Stimulated activated CD8-positive, alpha-beta memory T cell treated with anti-CD3 and anti-CD28 coated beads, Interleukin-4, amount 100 ng/mL, for 1 hour (primary cell): ENCODE results near the gene LBP.
"Not testable (repeated sequence)": the region's sequence is repeated elsewhere in the genome, so short reads cannot be mapped to it uniquely, and the experiment has no call there.

Experiments
- DNase-seq, 2 donors: peaks; one replicate each; pipeline ENCODE4 v3.0.0-alpha.2; 2020; ENCODE audit warnings: low read depth in 2 of 2, low spot score in 1 of 2

LBP gene

GRCh38 chr20:38320221-38320620 lies 26.1 kb upstream of the LBP start:
- no peak for DNase-seq

DNA sequence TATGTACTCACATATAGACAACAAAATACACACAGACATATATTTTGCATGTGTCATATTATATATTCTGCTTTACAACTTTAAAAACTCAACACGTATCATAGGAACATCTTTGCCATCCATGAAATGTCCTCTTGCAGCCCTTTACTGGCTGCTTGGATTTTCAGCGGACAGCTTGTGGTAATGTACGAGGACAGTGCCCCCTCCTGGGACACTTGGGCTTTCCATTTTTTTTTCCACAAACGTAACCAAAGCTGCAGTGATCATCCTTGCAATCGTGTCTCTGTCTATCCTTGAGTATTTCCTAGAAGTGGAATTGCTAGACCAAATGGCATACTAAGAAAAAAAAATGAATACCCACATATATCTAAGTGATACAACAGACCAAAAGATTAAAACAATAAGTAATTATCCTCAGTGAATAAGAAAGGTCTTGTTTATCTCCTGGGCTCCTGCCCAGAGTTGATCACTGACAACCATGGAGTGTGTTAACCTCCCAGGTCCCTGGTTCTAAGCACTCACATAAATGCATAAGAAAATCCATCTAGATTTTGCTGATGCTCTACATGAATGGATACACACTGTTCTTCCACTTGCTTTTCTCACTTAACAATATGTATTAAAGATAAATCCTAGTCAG lies 24.2 kb upstream of the LBP start:
- no peak for DNase-seq

DNA sequence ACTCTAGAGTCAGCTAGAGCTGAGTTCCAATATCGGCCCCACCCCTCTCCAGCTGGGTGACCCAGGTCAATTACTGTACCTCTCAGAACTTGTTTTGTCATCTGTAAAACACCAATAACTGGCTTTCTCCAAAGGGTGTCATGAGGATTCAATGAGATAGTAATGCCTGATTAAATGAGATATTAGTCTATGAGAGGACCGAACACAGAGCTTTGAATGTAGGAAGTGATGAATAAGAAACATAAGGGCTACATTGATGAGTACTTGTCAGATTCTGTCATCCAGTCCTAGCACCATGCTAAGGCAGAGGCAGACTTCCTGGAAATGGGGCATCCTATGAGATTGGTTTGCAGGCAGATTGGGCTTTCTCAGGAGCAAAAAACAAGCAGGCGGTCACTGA lies 22.1 kb upstream of the LBP start:
- DNase-seq: no peak

DNA sequence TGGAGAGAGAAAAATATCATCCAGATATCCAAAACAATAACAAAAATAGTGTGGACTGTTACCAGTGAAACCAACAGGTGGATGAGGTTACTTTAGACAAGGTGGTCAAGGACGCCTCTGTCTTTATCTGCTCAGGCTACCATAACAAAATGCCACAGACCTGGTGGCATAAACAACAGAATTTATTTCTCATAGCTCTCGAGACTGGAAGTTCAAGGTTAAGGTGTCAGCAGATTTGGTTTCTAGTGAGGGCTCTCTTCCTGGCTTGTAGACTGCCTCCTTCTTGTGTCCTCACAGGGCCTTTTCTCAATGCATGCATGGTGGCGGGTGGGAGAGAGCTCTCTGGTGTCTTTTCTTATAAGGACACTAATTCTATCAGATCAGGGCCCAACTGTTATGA lies 21.1 kb upstream of the LBP start:
- no peak for DNase-seq

DNA sequence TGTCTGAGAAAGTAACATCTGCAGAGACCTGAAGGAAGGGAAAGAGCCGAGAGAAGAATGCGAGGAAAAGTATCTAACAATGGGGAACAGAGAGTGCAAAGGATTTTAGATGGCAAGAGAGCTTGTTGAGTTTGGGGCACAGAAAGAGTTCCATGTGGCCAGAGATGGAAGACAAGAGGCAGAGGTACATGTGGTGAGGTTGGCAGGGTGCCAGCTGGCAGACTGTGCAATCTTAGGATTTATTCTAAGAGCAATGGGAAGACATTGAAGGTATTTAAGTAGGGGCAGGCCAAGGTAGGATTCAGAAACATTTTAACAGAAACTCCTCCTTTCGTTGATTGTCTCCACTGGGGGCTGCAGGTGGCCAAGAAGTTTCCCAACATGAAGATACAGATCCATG lies 20.4 kb upstream of the LBP start:
- DNase-seq: no peak

DNA sequence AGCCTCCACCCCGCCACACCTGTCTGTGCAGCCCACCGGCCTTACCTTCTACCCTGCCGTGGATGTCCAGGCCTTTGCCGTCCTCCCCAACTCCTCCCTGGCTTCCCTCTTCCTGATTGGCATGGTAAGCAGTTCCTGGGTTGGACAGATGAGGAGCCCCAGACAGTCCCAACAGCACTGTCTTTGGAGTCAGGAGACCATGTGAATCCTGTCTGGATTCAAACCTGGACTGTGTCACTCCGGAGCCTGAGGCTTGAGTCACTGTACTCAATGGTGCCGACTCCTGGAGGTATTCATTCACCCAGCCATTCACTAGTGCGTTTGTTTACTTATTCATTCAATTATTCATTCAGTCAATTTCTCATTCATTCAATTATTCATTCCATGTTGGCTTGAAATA lies 20.0 kb upstream of the LBP start:
- no peak for DNase-seq

DNA sequence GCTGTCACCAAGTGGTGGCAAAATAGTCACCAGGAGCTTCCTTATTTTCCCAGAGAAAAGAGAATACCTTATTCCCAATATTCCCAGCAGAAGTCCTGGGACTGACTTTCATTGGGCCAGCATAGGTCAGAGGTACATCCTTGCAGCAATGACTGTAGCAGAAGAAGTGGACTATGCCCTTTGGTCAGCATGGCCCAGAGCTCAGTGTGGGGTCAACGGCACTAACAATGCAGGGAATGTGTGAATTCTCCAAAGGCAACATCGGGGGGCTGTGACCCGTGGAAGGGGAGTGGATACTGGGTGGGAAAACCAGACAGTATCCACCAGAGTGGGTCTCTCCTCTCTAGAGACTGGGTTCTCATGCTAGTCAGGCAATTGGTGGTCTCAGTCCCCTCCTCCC lies 15.6 kb upstream of the LBP start:
- no peak for DNase-seq

DNA sequence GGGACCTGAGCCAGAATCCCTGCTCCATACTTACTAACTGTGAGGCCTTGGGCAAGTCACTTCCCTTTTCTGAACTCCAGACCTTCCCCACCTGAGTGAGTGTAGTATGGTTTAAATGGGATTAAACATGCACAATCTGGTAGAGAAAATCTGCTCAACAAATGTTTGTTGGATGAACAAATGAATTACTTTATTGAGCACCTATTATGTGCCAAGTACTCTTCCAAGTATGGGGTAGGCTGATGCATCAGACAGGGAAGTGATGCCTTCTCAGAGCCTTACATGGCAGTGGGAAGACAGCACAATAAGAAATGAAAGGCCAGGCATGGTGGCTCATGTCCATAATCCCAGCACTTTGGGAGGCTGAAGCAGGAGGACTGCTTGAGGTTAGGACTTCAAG lies 15.0 kb upstream of the LBP start:
- DNase-seq: no peak

GRCh38 chr20:38331814-38332213 lies 14.5 kb upstream of the LBP start:
- no peak for DNase-seq

DNA sequence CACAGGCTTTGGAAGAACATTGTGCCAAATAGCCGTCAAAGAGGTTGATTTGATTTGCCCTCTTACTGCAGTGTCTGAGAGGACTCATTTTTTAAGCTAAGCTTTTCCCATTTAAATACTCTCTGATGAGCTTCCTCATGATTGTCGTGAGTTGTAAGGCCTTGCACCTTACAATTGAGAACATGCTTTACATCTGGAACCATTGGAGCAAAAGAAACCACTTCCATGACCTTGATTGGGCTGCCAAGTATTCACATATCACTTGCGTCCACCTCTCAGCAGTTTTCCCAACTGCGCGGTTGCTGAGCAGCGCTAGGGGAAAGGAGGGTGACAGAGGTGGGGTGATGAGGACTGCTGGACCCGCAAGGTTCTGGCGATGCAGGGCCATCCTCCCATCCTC lies 12.3 kb upstream of the LBP start:
- no peak for DNase-seq

- DNase-seq: no peak
Observed at GRCh38 chr20:38336726-38337125, 9.6 kb upstream of the LBP start.

DNA sequence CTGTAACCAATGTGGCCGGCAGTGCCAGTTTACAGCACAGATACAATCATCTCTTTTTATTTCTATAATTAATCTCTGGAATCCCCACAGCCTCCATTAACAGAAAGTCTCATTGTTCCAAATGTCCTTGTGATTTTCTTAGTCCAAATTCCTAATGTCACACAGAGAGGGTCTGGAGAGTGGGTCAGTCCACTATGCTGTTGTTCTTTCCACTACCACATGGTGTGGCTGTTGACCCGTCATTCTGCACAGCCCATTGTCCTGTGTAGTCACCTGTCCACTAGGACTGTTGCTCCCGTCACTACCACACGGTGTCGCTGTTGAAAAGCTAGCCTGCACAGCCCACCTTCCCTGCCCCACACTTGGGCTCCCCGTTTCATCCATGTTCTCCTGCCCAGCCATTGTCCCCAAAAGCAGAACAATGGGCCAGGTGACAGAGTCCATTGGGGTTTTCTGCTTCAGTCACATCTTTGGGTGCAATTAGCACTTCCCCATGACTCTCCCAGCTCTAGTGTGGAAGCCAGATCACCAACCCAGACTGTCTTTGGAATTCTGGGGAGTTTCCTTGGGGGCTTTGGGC lies 8.6 kb upstream of the LBP start:
- DNase-seq: no peak

DNA sequence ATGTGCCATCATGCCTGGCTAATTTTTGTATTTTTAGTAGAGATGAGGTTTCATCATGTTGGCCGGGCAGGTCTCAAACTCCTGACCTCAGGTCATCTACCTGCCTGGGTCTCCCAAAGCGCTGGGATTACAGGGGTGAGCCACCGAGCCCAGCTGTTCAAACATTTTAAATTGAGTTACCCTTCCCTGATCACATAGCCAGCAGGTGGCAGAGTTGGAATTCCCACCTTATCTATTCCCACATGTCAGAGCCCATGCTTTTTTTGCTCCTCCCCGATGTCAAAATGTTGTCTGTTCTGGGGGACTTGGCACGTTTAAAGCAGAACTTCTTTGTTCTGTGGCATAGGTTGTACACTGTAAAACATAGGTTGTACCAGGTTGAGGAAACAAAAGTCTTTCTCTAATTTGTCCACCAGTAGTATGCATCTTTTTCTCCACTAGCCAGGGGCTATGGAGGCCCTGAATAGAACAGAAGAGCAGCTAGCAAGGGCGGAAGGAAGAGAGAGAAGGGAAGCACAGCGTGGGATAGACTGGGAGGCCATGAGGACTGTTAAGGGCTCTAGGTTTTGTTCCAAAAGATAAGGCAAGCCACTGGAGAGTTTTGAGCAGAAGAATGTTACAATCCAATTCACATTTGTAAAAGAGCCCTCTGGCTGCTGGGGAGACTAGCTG lies 7.3 kb upstream of the LBP start:
- DNase-seq: no peak

DNA sequence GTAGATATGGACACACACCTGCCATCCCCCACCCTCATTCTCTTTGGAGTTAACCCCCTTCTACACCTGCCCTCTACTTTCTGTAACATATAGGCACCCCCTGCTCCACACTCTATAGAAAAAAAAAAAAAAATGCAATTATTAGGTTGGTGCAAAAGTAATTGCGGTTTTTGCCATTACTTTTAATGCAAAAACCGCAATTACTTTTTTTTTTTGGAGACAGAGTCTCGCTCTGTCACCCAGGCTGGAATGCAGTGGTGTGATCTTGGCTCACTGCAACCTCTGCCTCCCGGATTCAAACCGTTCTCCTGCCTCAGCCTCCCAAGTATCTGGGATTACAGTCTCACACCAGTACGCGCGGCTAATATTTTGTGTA lies 6.8 kb upstream of the LBP start:
- DNase-seq: not testable (repeated sequence)

- DNase-seq: no peak
Observed at GRCh38 chr20:38339997-38340396, 6.3 kb upstream of the LBP start.

- no peak for DNase-seq
Observed at GRCh38 chr20:38340693-38341092, 5.6 kb upstream of the LBP start.

DNA sequence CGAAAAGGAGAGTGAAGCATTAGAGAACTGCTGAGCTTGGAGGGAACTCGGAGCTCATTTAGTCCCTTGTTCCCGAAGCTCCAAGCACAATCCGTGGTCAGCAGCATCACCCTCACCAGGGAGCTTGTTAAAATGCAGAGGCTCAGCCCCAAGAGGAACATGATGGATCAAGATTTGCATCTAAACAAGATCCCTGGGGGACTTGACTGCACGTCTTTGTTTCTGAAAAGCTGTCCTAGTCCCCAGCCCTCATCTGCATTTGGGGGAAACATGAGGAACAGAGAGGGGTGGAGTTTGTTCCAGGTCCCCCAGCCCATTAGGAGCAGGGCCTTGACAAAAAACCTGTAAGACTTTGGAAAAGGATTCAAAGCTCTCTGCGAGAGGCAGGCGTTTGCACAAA lies 4.1 kb upstream of the LBP start:
- no peak for DNase-seq

DNA sequence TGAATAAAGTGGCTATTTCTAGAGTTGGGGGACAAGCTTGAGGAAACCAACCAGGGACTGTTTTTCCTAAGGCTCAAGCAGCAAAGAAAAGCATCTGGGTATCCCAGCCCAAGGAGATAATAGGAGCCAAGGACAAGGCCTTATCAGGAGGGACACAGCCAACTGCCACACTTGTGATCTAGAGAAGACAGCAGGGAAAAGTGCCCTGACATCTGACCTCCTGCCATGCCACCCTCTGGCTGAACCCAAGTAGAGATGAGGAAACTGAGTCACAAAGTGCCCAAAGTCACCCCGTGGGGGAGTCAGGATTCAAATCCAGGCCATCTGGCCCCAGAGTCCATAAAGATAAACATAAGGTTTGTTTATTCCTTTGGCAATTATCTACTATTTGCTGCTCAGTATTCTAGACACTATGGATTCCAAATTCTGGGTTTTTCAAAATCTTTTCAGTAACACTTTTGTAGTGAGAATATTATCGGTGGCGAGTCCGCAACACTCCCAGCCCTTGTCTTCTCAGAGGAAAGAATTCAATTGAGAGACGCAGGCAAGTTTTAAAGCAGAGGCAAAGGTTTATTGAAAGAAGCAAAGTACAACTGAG lies 3.5 kb upstream of the LBP start:
- DNase-seq: no peak

DNA sequence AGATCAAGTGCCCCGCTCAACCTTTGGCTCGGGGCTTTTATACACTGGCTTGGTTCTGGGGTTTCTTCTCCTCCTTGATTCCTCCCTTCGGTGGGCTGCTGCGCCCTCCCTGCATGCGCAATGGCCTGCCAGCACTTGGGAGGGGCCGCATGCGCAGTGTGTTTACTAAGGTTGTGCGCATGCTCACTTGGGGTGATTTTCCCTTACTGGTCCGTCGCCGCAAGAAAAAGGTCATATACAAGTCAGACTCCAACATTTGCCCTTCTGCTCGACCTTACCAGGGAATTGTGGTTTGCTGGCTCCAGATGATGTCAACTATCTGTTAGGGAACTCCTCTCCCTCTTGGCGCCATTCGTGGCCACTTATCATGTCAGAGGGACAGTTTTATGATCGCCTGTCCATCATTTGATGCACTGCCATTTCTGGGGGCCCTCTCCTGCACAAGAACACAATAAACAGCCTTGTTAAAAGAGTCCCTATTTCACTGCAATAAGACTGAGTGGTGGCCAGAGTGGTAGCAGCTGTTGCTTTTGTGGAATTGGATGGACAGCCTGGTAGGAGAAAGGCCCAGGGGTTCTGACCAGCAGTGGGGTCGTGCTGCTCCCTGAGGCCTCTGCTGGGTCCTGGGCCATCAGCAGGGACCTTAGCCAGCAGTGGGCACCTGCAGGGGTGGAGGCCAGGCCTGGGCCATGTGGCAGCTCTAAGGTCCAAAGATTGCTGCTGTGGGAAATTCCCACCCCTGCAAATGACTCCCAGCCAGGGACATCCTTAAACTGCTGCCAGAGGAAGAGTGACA lies 2.8 kb upstream of the LBP start:
- no peak for DNase-seq

GRCh38 chr20:38344107-38344701 lies 2.1 kb upstream of the LBP start:
- no peak for DNase-seq

- no peak for DNase-seq
Observed at GRCh38 chr20:38345643-38346042, 639 bp upstream of the LBP start.
